ENCODE measurements around the gene ST8SIA4. TPM values are rescaled to one million over a fixed set of nuclear protein-coding genes. Genes with fewer than 3 reads are reported as not detected.

The ST8SIA4 gene
- total RNA-seq, 1 donor: 20.7 TPM

DNA sequence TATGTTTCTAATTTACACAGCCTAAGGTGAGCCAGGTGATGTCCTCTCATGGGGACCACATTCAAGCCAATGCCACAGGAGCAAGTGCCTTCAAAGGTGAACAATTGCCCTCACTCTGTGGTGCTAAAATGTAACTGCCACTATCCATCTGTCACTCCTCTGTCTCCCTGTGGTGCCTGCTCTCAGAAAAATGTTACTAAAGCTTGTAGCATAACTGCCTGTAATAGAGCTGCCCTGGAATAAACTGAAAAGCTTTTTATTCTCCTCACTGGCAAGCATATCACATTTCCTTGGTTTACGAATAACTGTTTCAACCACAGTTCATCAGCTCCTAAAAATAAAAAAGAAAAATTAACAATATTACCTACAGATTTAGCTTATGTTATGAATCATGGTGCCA, 142.4 kb downstream of the ST8SIA4 start:
- H3K9me3 ChIP-seq (ENCODE audit: low read depth, low read length): no peaks in the 10 kb centered on the region
- no peak overlapping the region for H3K4me3 ChIP-seq (ENCODE audit: low read length)
- no peaks in the 10 kb centered on the region for H3K27me3 ChIP-seq (ENCODE audit: insufficient read depth, low read length)
- no peaks in the 10 kb centered on the region for H3K4me1 ChIP-seq (ENCODE audit: insufficient read depth, low read length)

DNA sequence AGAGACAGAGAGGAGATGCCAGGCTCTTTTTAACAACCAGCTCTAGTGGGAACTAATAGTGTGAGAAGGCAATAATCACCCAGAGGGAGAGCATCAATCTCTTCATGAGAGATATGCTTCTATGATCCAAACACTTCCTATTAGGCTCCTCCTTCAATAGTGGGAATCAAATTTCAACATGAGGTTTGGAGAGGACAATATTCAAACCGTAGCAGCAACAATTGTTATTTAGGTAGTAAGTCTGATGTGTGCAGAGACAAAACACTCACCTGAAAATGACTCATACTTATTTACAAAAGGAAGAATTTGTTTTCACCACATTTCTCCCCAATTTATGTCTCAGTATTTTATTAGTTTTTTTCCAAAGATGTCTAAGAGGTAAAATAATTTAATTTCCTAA, 144.3 kb downstream of the ST8SIA4 start:
- Histone ChIP-seq H3K4me1 (ENCODE audit: insufficient read depth, low read length) (no peaks in the 10 kb centered on the region), H3K4me3 (ENCODE audit: low read length) (no peak overlapping the region), H3K27me3 (ENCODE audit: insufficient read depth, low read length) (no peaks in the 10 kb centered on the region), H3K9me3 (ENCODE audit: low read depth, low read length) (no peaks in the 10 kb centered on the region)

DNA sequence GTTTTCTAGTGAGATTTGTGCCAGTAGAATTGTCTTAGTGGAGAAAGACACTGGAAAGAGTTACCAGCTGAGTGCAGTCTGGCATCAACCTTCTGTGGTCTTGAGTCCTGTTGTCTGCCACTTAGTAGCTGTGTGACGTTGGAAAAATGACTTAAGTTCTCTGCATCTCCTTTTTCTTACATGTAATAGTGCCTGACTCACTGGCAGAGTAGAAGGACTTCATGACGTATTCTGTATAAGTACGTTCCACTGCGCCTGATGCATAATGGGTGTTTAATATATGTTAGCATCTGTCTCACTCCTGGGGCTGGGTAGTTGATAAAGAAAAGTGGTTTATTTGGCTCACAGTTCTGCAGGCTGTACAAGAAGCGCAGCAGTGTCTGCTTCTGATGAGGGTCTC, 144.8 kb downstream of the ST8SIA4 start:
- Histone ChIP-seq H3K4me1 (ENCODE audit: insufficient read depth, low read length) (no peaks in the 10 kb centered on the region), H3K27me3 (ENCODE audit: insufficient read depth, low read length) (no peaks in the 10 kb centered on the region), H3K4me3 (ENCODE audit: low read length) (no peak overlapping the region), H3K9me3 (ENCODE audit: low read depth, low read length) (no peaks in the 10 kb centered on the region)

DNA sequence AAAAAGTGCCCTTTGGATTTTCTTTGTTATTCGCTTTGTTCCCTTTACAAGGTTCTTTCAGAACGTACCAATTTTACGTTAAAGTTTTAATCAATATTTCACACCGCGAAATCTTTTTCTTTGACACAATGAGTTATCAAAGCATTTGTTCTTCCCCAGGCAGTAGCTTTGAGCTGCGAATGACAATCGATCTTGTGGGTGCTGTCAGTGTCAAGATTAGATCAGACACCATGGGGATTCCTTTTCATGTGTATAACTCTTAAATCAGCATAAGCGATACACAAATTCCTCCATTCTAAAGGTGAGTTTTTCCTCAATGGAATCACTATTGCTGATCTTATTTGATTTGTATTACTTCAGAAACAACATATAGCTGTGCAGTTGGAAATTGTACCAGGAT, 145.5 kb downstream of the ST8SIA4 start:
- no peak overlapping the region for H3K4me3 ChIP-seq (ENCODE audit: low read length)
- H3K9me3 ChIP-seq (ENCODE audit: low read depth, low read length): no peaks in the 10 kb centered on the region
- no peaks in the 10 kb centered on the region for H3K27me3 ChIP-seq (ENCODE audit: insufficient read depth, low read length)
- no peaks in the 10 kb centered on the region for H3K4me1 ChIP-seq (ENCODE audit: insufficient read depth, low read length)
